ENCODE data around the gene SLX4IP.
"Not testable (repeated sequence)": the region's sequence is repeated elsewhere in the genome, so short reads cannot be mapped to it uniquely, and the experiment has no call there.

SLX4IP gene

DNA sequence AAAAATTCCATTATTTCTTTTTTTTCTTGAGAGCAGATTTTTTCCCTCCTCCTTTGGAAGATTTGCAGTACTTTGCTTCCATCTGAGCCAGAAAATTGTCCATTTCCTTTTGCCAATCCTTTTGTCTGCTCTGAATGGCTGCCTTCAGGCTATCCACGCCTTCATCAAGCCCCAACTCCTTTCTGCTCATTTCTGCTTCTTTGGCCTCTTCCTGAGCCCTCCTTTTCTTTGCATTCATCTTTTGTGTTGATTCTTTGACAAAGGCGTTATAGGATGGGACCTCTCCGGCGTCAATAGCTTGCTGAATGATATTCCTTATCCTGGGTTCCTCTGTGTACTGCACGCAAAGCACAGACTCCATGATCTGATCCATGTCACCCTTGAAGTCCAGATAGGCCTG is 178.3 kb downstream of the SLX4IP start:
- DNase-seq, result not testable (repeated sequence)

DNA sequence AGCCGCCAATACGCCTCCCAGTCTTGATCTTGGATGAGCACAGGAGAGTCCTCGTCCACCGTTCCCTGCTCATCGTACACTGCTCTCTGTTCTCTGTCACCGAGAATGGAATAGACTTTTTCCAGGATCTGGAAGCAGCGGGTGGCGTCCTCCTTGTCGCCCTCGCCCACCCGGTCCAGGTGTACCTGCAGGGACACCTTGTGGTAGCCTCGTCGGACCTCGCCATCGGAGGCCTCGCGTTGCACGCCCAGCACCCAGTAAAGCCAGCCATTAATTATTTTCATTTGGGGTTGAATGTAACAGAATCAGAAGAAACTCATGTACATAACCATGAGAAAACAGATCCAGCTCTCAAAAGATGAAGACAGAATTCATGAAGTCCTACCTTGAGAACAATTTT is 178.8 kb downstream of the SLX4IP start:
- no peak for DNase-seq

GRCh38 chr20:10616212-10616611 is 181.1 kb downstream of the SLX4IP start:
- no peak for DNase-seq

DNA sequence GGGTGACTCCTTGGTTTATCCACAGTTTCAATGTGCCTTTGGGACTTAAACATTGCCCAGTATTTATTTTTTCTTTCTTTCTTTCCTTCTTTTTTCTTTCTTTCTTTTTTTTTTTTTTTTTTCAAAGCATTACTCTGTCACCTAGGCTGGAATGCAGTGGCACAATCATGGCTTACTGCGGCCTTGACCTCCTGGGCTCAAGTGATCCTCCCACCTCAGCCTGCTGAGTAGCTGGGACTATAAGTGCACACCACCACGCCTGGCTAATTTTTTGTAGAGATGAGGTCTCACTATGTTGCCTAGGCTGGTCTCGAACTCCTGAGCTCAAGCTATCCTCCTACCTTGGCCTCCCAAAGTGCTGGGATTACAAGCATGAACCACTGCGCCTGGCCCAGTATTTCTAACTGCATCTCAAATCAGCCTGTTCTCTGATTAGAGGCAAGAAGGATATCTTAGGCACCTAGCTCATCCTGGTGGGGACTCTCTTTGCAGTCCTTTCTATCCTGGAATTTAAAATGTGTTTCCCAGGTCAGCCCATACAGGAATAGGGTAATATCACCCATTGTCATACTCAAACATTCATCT is 182.5 kb downstream of the SLX4IP start:
- not testable (repeated sequence) for DNase-seq

DNA sequence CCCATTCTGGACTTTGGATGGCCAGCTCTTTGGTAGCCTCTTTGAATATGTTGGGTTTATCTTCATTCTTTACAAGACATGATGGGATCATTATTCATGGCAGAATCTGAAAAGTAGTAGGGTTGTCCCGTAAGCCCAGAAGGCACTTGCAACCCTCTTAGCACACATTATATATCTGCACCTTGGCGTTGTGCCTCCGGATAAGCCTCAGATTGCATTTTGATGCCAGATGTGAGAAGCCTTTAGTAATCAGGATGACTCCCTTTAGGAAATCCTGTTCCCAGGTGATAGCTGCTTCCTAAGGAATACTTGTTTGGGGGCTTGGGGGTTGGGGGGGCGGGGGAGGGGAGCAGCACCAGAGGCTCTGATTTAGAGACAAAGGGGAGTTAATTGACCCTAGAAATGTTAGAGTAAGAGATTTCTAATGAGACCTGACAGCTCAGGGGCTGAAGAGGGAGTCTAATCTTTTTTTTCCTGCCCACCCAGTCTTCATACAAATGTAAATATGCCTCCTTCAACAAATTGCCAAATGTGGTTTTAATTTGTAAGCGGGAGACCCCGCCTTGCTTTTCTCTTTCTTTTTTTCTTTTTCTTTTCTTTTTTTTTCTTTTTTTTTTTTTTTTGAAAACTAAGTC is 183.6 kb downstream of the SLX4IP start:
- DNase-seq, result no peak

DNA sequence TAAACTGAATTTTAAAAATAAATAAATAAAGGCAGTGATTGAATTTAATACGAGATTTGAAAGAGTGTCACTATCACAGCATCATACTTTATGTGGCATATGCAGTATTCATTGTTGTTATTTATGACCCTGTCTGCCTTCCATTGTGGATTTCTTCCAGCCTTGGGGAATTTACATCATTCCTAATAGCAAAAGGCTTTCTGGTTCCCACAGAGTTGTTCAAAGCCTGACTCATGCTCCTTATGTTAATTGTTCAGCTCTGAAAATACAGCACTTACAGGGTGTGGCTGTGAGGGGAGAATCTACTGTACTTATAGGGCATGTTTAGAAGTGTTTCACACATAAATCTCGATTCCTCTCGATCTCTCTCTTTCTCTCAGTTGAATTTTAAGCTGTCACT is 184.3 kb downstream of the SLX4IP start:
- no peak for DNase-seq

DNA sequence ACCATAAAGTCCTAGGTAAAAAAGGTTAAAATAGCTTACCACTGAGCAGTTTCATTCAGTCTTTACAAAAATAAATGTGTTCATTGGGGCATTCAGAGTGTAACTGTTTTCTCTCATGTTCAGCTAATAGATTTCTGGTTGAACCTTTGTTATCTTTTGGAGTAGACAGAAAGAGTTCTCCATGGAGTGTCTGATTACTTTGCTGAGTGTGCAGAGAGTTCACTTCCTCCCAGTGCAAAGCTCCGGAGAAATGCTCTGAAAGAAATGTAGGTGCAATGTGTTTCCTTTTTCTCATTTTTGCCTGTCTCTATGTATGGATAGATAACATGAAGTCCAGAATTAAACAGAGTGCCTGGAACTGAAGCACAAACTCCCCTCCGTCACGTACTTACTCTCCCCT is 186.0 kb downstream of the SLX4IP start:
- no peak for DNase-seq

- DNase-seq, result no peak
Measured at GRCh38 chr20:10622657-10623418, 187.7 kb downstream of the SLX4IP start.

GRCh38 chr20:10625641-10626040 is 190.5 kb downstream of the SLX4IP start:
- no peak for DNase-seq

GRCh38 chr20:10626896-10627295 is 191.8 kb downstream of the SLX4IP start:
- no peak for DNase-seq

DNA sequence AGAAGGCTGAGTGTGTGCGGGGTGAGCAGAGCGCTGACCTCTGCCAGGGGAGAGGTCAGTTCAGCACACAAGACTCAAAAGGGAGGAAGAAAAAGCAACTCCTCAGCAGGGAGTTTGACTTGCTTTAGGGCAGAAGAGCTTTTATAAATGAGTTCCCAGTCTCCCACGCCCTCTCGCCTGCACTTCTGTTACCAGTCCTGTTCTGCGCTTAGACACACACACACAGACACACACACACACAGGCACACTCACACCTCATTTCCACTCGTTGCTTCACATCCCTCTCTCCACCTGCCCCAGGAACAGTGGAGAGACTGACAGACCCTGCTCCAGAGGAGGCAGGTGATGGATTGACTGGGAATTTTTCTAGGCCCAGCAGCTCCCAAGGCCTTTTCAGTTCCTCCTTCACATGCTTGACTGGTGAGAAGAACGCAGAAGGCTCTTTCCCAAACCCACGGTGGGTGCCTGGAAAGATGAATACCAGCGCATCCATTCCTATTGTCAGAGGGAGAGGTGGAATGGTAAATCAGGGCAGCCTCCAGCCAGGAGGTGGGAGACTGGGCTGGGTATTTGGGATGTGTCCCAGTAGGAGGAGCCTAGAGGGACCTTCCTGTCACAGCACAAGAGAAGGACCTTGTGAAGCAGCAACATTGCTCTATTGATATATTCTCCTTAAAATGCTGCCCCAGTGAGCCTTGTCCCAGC is 195.0 kb downstream of the SLX4IP start:
- no peak for DNase-seq

GRCh38 chr20:10631126-10631525 is 196.0 kb downstream of the SLX4IP start:
- no peak for DNase-seq

DNA sequence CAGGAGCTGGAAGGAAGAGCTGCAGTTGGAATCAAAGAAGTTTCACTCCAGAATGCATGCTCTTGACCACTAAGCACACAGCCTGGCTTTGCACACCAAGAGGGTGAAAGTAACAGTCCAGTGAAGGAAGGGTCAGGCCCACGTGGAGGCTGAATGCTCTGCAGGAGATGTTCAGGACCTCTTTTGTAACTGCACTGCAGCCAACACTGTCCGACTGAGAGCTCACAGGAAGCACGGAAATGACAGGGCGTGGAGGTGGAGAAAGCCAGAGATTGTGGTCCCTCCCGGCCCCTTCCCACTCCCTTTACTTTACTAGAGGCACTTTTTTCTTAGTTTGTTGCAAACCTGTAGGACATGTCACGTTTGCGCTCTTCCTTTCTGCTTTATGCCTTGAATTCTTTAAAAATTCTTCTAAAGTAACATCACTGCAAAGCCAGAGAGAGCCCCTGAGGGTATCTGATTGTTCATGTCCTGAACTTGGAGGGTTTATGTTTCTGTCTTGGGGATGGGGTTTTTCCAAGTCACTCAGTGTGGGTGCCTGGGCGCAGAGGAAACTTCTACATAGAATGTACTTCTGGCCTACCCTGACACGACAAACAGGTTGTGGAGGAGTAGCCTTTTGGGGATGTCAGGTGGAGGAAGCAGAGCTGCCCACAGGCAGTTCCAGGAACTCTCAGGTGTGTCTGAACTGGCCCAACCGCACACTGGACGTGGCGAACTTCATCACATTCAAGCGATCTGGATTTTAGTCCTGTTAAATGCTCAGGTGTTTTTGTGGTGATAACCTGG is 197.8 kb downstream of the SLX4IP start:
- DNase-seq, result no peak

DNA sequence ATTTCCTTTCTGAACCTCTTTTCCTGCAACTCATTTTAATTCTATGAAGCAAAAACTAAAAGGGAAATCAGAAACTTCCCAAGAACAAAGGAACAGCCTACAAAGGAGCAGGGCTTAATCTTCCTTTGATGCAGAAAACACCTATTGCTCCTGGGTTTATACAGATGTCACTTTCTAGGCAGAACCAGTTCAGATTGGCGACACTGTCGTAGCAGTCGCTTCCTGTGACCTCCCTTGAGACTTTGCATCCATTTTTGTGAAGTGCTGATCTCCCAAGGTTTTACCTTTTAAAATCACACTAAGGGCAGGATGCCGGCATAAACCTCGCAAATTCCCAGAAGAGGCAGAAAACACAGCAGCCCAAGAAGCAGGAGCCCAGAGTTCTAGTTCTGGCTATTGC is 198.6 kb downstream of the SLX4IP start:
- no peak for DNase-seq

- DNase-seq, result no peak
Measured at GRCh38 chr20:10634211-10634610, 199.1 kb downstream of the SLX4IP start.

GRCh38 chr20:10634683-10635411 is 199.7 kb downstream of the SLX4IP start:
- DNase-seq, result no peak

DNA sequence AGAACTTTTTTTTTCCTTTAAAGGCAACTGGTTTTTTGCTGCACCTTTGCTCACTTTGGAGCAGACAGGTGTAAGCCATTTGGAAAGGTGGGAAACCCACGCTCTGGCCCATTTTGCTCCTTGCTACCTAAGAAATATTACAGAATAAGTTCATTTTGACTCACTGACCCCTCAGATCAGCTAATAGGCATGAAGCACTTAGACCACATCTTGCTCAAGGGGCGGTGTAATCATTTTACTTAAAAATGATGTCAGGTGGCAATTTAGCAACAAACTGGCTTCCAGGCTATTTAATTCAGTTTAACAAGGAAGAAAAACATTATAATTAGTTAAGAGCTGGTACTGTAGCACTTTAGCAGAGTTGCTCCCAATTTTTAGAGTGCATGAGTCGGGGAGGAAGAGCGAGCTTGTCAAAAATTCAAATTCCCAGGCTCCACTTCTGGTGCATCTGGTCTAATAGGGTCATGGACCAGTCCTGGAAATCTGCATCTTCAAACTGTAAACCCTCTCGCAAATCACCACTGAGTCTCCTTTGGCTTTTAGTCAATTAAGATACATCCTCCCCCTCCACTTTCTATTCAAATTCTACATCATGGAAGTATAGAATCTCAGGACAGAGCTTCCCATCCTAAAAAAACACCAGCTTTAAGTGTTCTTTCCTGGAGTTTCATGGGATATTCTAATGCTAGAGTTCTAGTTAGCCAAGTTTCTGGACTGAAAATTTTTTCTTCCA is 200.5 kb downstream of the SLX4IP start:
- DNase-seq, result no peak

GRCh38 chr20:10636326-10636818 is 201.3 kb downstream of the SLX4IP start:
- DNase-seq, result no peak

- no peak for DNase-seq
Measured at GRCh38 chr20:10637031-10637559, 202.0 kb downstream of the SLX4IP start.

GRCh38 chr20:10637563-10637962 is 202.5 kb downstream of the SLX4IP start:
- no peak for DNase-seq

All from stimulated activated CD4-positive, alpha-beta T cell treated with anti-CD3 and anti-CD28 coated beads, Interleukin-4, amount 100 ng/mL, for 24 hours (primary cell).